GM06990 (cell line): Measurements from ENCODE around the gene PTPA.

ENCODE experiments used
- DNase-seq: peaks from one replicate; pipeline ENCODE4 v3.0.0-alpha.2; 2011; ENCODE audit not compliant: insufficient read length; ENCODE audit errors: extremely low read depth
- H3K27me3 ChIP-seq: replicated peaks from 2 replicates; pipeline ENCODE4 v1.6.0; 2011; ENCODE audit warnings: low read length; ENCODE audit not compliant: control insufficient read depth, insufficient read depth
- H3K36me3 ChIP-seq: 2 replicates; pipeline ENCODE4 v1.5.1; 2011; ENCODE audit warnings: low read length; ENCODE audit not compliant: control insufficient read depth, insufficient read depth
- H3K4me3 ChIP-seq: replicated peaks from 2 replicates; pipeline ENCODE4 v1.5.1; 2011; ENCODE audit warnings: low read depth, mild to moderate bottlenecking, control low read depth, low read length
- CTCF ChIP-seq: IDR thresholded peaks from 2 replicates; pipeline ENCODE4 v1.5.1; 2011; ENCODE audit warnings: low read length, control low read depth, mild to moderate bottlenecking, inconsistent platforms; ENCODE audit not compliant: insufficient read depth, poor library complexity, severe bottlenecking

The PTPA gene

GRCh38 chr9:129163753-129164152 lies 52.5 kb downstream of the PTPA start:
- DNase-seq: no peak
- H3K36me3 ChIP-seq: no peaks in the 10 kb centered on the region
- H3K4me3 ChIP-seq: no peak overlapping the region
- TF ChIP-seq CTCF: no peak
- H3K27me3 ChIP-seq: no peaks in the 10 kb centered on the region

- no peaks in the 10 kb centered on the region for H3K36me3 ChIP-seq
- no peaks in the 10 kb centered on the region for H3K27me3 ChIP-seq
- no peak for TF ChIP-seq CTCF
- H3K4me3 ChIP-seq: no peak overlapping the region
- DNase-seq: no peak
Observed at GRCh38 chr9:129164246-129164930, 53.2 kb downstream of the PTPA start.

GRCh38 chr9:129165198-129165597 lies 54.0 kb downstream of the PTPA start:
- Histone ChIP-seq H3K27me3 (no peaks in the 10 kb centered on the region), H3K4me3 (no peak overlapping the region), H3K36me3 (no peaks in the 10 kb centered on the region)
- no peak for DNase-seq
- TF ChIP-seq CTCF: no peak

GRCh38 chr9:129166623-129167557 lies 55.7 kb downstream of the PTPA start:
- no peak overlapping the region for H3K4me3 ChIP-seq
- H3K36me3 ChIP-seq: no peaks in the 10 kb centered on the region
- H3K27me3 ChIP-seq: no peaks in the 10 kb centered on the region
- TF ChIP-seq CTCF: no peak
- DNase-seq: no peak

GRCh38 chr9:129170229-129170628 lies 59.0 kb downstream of the PTPA start:
- TF ChIP-seq CTCF: no peak
- no peak overlapping the region for H3K4me3 ChIP-seq
- no peak for DNase-seq
- H3K36me3 ChIP-seq: no peaks in the 10 kb centered on the region
- peaks cover 1% of the 10 kb centered on the region; the same call in 1 of the 2 replicates for H3K27me3 ChIP-seq
